Colonic mucosa (tissue), 4 donors: Measurements from ENCODE around the gene TRIM37. TPM values are rescaled to one million over a fixed set of nuclear protein-coding genes. Genes with fewer than 3 reads are reported as not detected.

Source experiments
- DNase-seq: peaks from one replicate; pipeline ENCODE4 v3.0.0-alpha.2; 2020
- H3K27ac ChIP-seq: fragments of 200-600 bp; one replicate; pipeline ENCODE4 v1.8.0; 2021
- H3K27me3 ChIP-seq: fragments of 200-600 bp; one replicate; pipeline ENCODE4 v1.8.0; 2021
- H3K36me3 ChIP-seq: fragments of 200-600 bp; one replicate; pipeline ENCODE4 v1.8.0; 2021
- H3K4me1 ChIP-seq: fragments of 200-600 bp; one replicate; pipeline ENCODE4 v1.8.0; 2021; ENCODE audit warnings: mild to moderate bottlenecking
- H3K4me3 ChIP-seq: fragments of 200-600 bp; one replicate; pipeline ENCODE4 v1.8.0; 2021
- H3K9ac ChIP-seq, 2 donors: one replicate each; pipeline ENCODE4 v1.7.0; 2013; ENCODE audit warnings: control low read depth in 2 of 2, low read depth in 2 of 2, low read length in 2 of 2
- H3K9me3 ChIP-seq: fragments of 200-600 bp; one replicate; pipeline ENCODE4 v1.8.0; 2021
- intact Hi-C: fragments of 100-400 bp; cut with DNase I; formaldehyde crosslinking; loops from one replicate; pipeline ENCODE4 v1.14.1; 2022
- total RNA-seq, 2 donors: library from RNA; stranded (reverse); fragmentation: NEBNext Ultra II Directional in 1 of 2; extraction: Animal tissue kit (Norgen Biotek cat#: 25700) in 1 of 2; gene quantifications; one replicate each; pipeline ENCODE4 v1.2.1, GENCODE V29; 2021
- TF ChIP-seq, protein P1 (sequence below): fragments of 200-600 bp; IDR thresholded peaks from one replicate; pipeline ENCODE4 v1.8.0; 2022; ENCODE audit warnings: antibody characterized with exemption, mild to moderate bottlenecking
- donor health status: healthy.
- donor health status: DM: no; HTN: no; CAD: no.
- donor health status: DM: no; HTN: no; CAD: no.

Gene TRIM37
- total RNA-seq, 2 donors from 2014 or later = 17.2 to 24.1 TPM

DNA sequence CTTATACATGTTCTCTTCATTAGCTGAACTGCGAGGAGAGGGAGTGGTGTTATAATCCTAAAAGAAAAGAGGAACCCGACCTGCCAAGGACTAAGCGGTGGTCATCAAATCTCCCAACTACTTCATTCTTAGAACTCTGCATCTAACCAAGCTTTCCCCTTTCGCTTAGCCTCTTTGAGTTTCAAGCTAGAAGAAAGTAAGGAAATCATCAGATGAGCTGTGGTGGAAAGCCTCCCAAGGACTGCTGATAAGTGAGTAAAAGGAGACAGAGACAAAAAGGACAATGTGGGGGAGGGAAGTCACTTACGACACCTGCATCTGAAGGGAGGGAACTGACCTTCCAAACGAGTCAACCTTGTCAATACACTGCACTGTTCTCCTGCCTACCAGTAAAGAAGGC is 121.3 kb downstream of the TRIM37 start:
- Histone ChIP-seq H3K4me3 (no peak overlapping the region), H3K9me3 (no peaks in the 10 kb centered on the region)
- intact Hi-C loops = no loop called here

DNA sequence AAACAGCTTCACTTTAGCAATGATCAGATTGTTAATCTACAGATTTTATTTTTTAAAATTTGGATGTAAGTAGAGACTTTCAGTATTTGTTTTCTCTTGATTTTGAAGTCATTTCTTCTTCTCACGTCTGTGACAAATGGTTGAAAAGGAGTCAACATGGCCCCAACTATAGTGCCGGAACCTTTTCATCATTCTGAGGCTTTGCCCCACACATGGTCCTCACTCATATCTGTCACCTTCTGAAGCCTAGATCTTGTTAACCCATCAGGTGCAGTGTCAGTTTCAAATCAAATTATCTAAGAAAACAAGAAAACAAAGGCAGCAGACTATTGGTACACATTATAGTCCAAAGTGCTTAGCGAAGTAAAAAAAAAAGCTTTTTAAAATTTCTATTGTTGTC is 124.1 kb downstream of the TRIM37 start:
- intact Hi-C loops = no loop called here
- Histone ChIP-seq H3K9ac (no peak overlapping the region), H3K4me3 (no peak overlapping the region), H3K4me1 (no peaks in the 10 kb centered on the region), H3K9me3 (no peaks in the 10 kb centered on the region), H3K27me3 (no peaks in the 10 kb centered on the region), H3K36me3 (no peaks in the 10 kb centered on the region), H3K27ac (no peak overlapping the region)
- TF ChIP-seq, protein P1, sequence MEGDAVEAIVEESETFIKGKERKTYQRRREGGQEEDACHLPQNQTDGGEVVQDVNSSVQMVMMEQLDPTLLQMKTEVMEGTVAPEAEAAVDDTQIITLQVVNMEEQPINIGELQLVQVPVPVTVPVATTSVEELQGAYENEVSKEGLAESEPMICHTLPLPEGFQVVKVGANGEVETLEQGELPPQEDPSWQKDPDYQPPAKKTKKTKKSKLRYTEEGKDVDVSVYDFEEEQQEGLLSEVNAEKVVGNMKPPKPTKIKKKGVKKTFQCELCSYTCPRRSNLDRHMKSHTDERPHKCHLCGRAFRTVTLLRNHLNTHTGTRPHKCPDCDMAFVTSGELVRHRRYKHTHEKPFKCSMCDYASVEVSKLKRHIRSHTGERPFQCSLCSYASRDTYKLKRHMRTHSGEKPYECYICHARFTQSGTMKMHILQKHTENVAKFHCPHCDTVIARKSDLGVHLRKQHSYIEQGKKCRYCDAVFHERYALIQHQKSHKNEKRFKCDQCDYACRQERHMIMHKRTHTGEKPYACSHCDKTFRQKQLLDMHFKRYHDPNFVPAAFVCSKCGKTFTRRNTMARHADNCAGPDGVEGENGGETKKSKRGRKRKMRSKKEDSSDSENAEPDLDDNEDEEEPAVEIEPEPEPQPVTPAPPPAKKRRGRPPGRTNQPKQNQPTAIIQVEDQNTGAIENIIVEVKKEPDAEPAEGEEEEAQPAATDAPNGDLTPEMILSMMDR = no peak
- DNase-seq = no peak

More for the DNA sequence above, 121.3 kb downstream of the TRIM37 start:
- no peaks in the 10 kb centered on the region for H3K27me3 ChIP-seq
- DNase-seq = no peak
- H3K36me3 ChIP-seq = no peaks in the 10 kb centered on the region
- TF ChIP-seq, protein P1 = no peak
- H3K27ac ChIP-seq = no peak overlapping the region
- no peak overlapping the region for H3K9ac ChIP-seq
- H3K4me1 ChIP-seq = no peaks in the 10 kb centered on the region

GRCh38 chr17:58980706-58981481 is 125.8 kb downstream of the TRIM37 start:
- Histone ChIP-seq H3K27ac (no peak overlapping the region), H3K9me3 (no peaks in the 10 kb centered on the region), H3K27me3 (no peaks in the 10 kb centered on the region), H3K4me1 (no peaks in the 10 kb centered on the region), H3K36me3 (no peaks in the 10 kb centered on the region), H3K9ac (no peak overlapping the region), H3K4me3 (no peak overlapping the region)
- DNase-seq = no peak
- TF ChIP-seq, protein P1 = no peak
- intact Hi-C loops = no loop called here

DNA sequence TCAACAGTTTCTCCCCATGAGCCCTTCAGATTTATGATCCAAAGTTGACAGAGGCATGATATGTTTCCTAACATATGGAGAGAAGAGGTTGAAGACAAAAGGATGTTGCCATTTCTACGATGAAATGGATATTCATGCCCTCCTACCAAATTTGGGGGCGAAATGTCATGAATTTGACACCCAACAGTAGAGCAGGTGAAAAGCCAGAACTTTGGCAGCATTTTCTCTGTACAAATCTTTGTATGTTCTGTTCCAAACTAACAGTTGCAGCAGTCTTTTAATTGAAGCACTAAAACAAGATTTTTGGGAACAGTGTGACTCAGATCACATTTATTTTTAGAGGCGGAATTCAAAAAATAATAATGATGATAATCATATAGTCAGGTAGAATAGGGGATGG is 130.1 kb downstream of the TRIM37 start:
- no peaks in the 10 kb centered on the region for H3K27me3 ChIP-seq

DNA sequence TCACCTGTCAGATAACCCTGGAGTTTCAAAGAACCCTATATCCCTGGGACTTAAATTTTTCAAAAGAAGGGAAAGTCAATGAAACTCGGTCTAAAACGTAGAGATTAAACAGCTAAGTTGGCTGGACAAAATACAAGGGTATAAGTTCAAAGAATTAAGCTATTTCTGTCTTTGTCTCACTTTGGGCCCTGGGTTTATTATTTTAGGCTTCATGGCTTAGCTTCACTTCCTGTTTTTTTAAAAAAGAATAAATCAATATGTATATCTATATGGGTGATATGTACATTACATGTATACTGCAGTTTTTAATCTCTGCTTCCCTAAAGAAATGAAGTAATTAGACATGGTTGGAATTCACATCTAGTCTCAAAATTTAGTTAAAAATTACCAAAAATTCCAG is 132.3 kb downstream of the TRIM37 start:
- H3K27ac ChIP-seq = no peak overlapping the region
- H3K4me3 ChIP-seq = no peak overlapping the region
- intact Hi-C loops = no loop called here
- no peak overlapping the region for H3K9ac ChIP-seq
- H3K27me3 ChIP-seq = no peaks in the 10 kb centered on the region
- H3K9me3 ChIP-seq = no peaks in the 10 kb centered on the region
- H3K4me1 ChIP-seq = no peaks in the 10 kb centered on the region
- H3K36me3 ChIP-seq = no peaks in the 10 kb centered on the region
- TF ChIP-seq, protein P1 = no peak
- DNase-seq = no peak

More for the DNA sequence above, 130.1 kb downstream of the TRIM37 start:
- Histone ChIP-seq H3K36me3 (no peaks in the 10 kb centered on the region), H3K27ac (no peak overlapping the region), H3K9ac (no peak overlapping the region), H3K4me1 (no peaks in the 10 kb centered on the region), H3K9me3 (no peaks in the 10 kb centered on the region), H3K4me3 (no peak overlapping the region)
- TF ChIP-seq, protein P1 = no peak
- intact Hi-C loops = no loop called here
- DNase-seq = no peak
